K562 (cell line): ENCODE data around the gene SCAMP5. TPM values are rescaled to one million over a fixed set of nuclear protein-coding genes. Genes with fewer than 3 reads are reported as not detected.

ENCODE experiments used
- ATAC-seq: fragments of 200-7000 bp; cut with Tn5 transposase; 3 replicates; pipeline ENCODE4 v1.9.1; 2020; ENCODE audit warnings: moderate library complexity
- BruUV-seq: library from RNA; stranded (reverse); fragments of 400-500 nt; replicated peaks from 2 replicates; lab custom pipeline; 2021; lab: Mats Ljungman, UMichigan
- CTCF ChIA-PET: fragments of 300-600 bp; formaldehyde crosslinking; extraction: SDS; loops from one replicate; lab custom pipeline; 2021; ENCODE audit warnings: low intra/inter-chr PET ratio; lab: Yijun Ruan, JAX
- POLR2A ChIA-PET: fragments of 300-600, 350-650 bp; sonication (Branson Sonifier 250); formaldehyde crosslinking; extraction: SDS; loops from one replicate; lab custom pipeline; 2021; ENCODE audit warnings: antibody characterized with exemption, inconsistent platforms; lab: Yijun Ruan, JAX
- DNase-seq, 4 experiments: peaks; one replicate each; pipeline versions ENCODE4 v3.0.0 to v3.0.0-alpha.2; 2011 to 2018; ENCODE audit warnings: low spot score in 3 of 4, mixed read lengths in 3 of 4; ENCODE audit errors: extremely low read depth in 1 of 4
- FAIRE-seq: peaks from 2 replicates; lab custom pipeline; 2011; peaks lifted over from hg19 to GRCh38; lab: Jason Lieb, UNC
- H2AFZ ChIP-seq: 2 replicates; pipeline ENCODE4 v1.6.0; 2011; ENCODE audit warnings: low read depth, low read length, control low read depth, inconsistent platforms
- H3K27ac ChIP-seq: fragments of 200-600 bp; 3 replicates; pipeline ENCODE4 v1.8.0; 2011; ENCODE audit warnings: low read depth, mild to moderate bottlenecking, control low read depth, inconsistent platforms, low read length, moderate library complexity, mixed read lengths; ENCODE audit errors: extremely low read depth
- H3K27me3 ChIP-seq, 2 experiments: fragments of 300-600 bp in 1 of 2; 2 replicates in 1 of 2; 3 replicates in 1 of 2; pipeline versions ENCODE4 v1.6.0 to v1.8.0; 2011; ENCODE audit warnings: inconsistent platforms in 2 of 2, low read length in 2 of 2, mild to moderate bottlenecking in 1 of 2, mixed read lengths in 1 of 2, moderate library complexity in 1 of 2; ENCODE audit not compliant: control insufficient read depth in 2 of 2, insufficient read depth in 2 of 2
- H3K36me3 ChIP-seq: fragments of 300-600 bp; 3 replicates; pipeline ENCODE4 v1.8.0; 2011; ENCODE audit warnings: mild to moderate bottlenecking, low read length, inconsistent platforms; ENCODE audit not compliant: control insufficient read depth, insufficient read depth
- H3K4me1 ChIP-seq, 2 experiments: fragments of 200-600 bp in 1 of 2; replicated peaks in 1 of 2; 2 replicates in 1 of 2; 3 replicates in 1 of 2; pipeline versions ENCODE4 v1.5.1 to v1.8.0; 2011; ENCODE audit warnings: inconsistent platforms in 2 of 2, low read length in 2 of 2, mild to moderate bottlenecking in 1 of 2, mixed read lengths in 1 of 2, moderate library complexity in 1 of 2; ENCODE audit not compliant: control insufficient read depth in 2 of 2, insufficient read depth in 2 of 2
- H3K4me2 ChIP-seq: 2 replicates; pipeline ENCODE4 v1.6.1; 2011; ENCODE audit warnings: low read length, control low read depth, inconsistent platforms, mixed read lengths; ENCODE audit not compliant: insufficient read depth
- H3K4me3 ChIP-seq: fragments of 200-600 bp; sonication (generic), shearing (Covaris generic); 2 replicates; pipeline ENCODE4 v1.5.1; 2016; ENCODE audit warnings: control low read depth, inconsistent platforms
- H3K79me2 ChIP-seq: fragments of 200-600 bp; 3 replicates; pipeline ENCODE4 v1.8.0; 2011; ENCODE audit warnings: low read length, inconsistent platforms; ENCODE audit not compliant: control insufficient read depth, insufficient read depth
- H3K9ac ChIP-seq, 2 experiments: 2 replicates each; pipeline versions ENCODE4 v1.6.0 to v1.6.1; 2011; ENCODE audit warnings: low read depth in 2 of 2, low read length in 2 of 2, control low read depth in 1 of 2, inconsistent platforms in 1 of 2, mild to moderate bottlenecking in 1 of 2, mixed read lengths in 1 of 2; ENCODE audit not compliant: insufficient read depth in 1 of 2
- H3K9me1 ChIP-seq: one replicate; pipeline ENCODE4 v1.6.0; 2011; ENCODE audit warnings: inconsistent platforms, mild to moderate bottlenecking, low read length, moderate library complexity; ENCODE audit not compliant: control insufficient read depth, insufficient read depth
- H3K9me3 ChIP-seq: replicated peaks from 2 replicates; pipeline ENCODE4 v1.5.1; 2011; ENCODE audit warnings: low read depth, low read length, inconsistent platforms; ENCODE audit not compliant: control insufficient read depth, insufficient read depth
- H4K20me1 ChIP-seq: replicated peaks from 2 replicates; pipeline ENCODE4 v1.6.1; 2011; ENCODE audit warnings: low read length, inconsistent platforms, mixed read lengths; ENCODE audit not compliant: control insufficient read depth, insufficient read depth
- DPF2 ChIP-seq: fragments of 450-650 bp; IDR thresholded peaks from 2 replicates; pipeline ENCODE4 v1.6.1; 2016
- HDAC2 ChIP-seq: fragments of 450-650 bp; IDR thresholded peaks from 2 replicates; pipeline ENCODE4 v1.6.1; 2016; ENCODE audit warnings: mild to moderate bottlenecking
- KLF16 ChIP-seq: IDR thresholded peaks from 2 replicates; pipeline ENCODE4 v1.6.1; 2016; ENCODE audit warnings: antibody characterized with exemption
- MEIS2 ChIP-seq: fragments of 450-650 bp; IDR thresholded peaks from 2 replicates; pipeline ENCODE4 v1.6.1; 2014; ENCODE audit warnings: mild to moderate bottlenecking; ENCODE audit not compliant: partially characterized antibody
- PCBP1 ChIP-seq: fragments of 200-400 bp; formaldehyde crosslinking; IDR thresholded peaks from 2 replicates; pipeline ENCODE4 v1.6.1; 2018; ENCODE audit warnings: mild to moderate bottlenecking, low read depth, low read length; ENCODE audit not compliant: poor library complexity, severe bottlenecking
- PHF21A ChIP-seq: fragments of 450-650 bp; IDR thresholded peaks from 2 replicates; pipeline ENCODE4 v1.6.1; 2017; ENCODE audit warnings: low read depth, borderline replicate concordance
- POLR2AphosphoS5 ChIP-seq: IDR thresholded peaks from 2 replicates; pipeline ENCODE4 v1.6.1; 2011; ENCODE audit warnings: mild to moderate bottlenecking, low read depth, low read length, moderate library complexity; ENCODE audit not compliant: control insufficient read depth, insufficient read depth
- SNIP1 ChIP-seq: fragments of 450-650 bp; IDR thresholded peaks from 2 replicates; pipeline ENCODE4 v1.7.1; 2017; ENCODE audit warnings: low read depth, mild to moderate bottlenecking
- TEAD4 ChIP-seq, 2 experiments: sonication (generic) in 1 of 2; formaldehyde crosslinking in 1 of 2; IDR thresholded peaks; 2 replicates each; pipeline versions ENCODE4 v1.6.1 to v1.8.0; 2012 to 2022; ENCODE audit warnings: borderline replicate concordance in 1 of 2, inconsistent platforms in 1 of 2, low read length in 1 of 2, mild to moderate bottlenecking in 1 of 2, missing genetic modification reagents in 1 of 2
- ZBTB7A ChIP-seq: IDR thresholded peaks from 2 replicates; pipeline ENCODE4 v1.6.1; 2011; ENCODE audit warnings: low read depth, mild to moderate bottlenecking, low read length, moderate library complexity, borderline replicate concordance; ENCODE audit not compliant: control insufficient read depth
- ZNF121 ChIP-seq: sonication (generic); formaldehyde crosslinking; conservative IDR thresholded peaks from 2 replicates; pipeline ENCODE4 v1.8.0; 2022; ENCODE audit warnings: missing genetic modification reagents
- ZNF134 ChIP-seq: fragments of 250-450 bp; sonication (Bioruptor Pico); conservative IDR thresholded peaks from 2 replicates; pipeline ENCODE4 v1.4.0; 2020
- ZNF24 ChIP-seq: fragments of 450-650 bp; IDR thresholded peaks from 2 replicates; pipeline ENCODE4 v1.6.1; 2016
- ZNF584 ChIP-seq: fragments of 200-800 bp; sonication (Bioruptor generic); IDR thresholded peaks from 2 replicates; pipeline ENCODE4 v1.6.1; 2016; ENCODE audit warnings: low read depth, mild to moderate bottlenecking, missing genetic modification characterization, missing compliant biosample characterization
- WGBS: fragments of 100-300 bp; shearing (Covaris generic); methylation state at CpG from one replicate; pipeline ENCODE4 v1.1.6; 2016; ENCODE audit warnings: low coverage, mixed read lengths; ENCODE audit not compliant: insufficient coverage; ENCODE audit errors: missing lambda C conversion rate; 5-methylcytosine and 5-hydroxymethylcytosine counted together
- in situ Hi-C: fragments of 300-500 bp; cut with MboI; formaldehyde crosslinking; loops from 4 replicates; pipeline ENCODE4 v1.15.0; 2018; ENCODE audit warnings: inconsistent platforms, mixed read lengths
- intact Hi-C: fragments of 100-400 bp; cut with micrococcal nuclease; formaldehyde crosslinking; loops from 2 replicates; pipeline ENCODE4 v1.14.2; 2022
- polyA plus RNA-seq, 8 experiments: library from polyadenylated mRNA; depleted of rRNA in 4 of 8; stranded (reverse) in 5 of 8; unstranded in 3 of 8; fragments of >200 nt; fragmentation: Nextera tagmentation in 2 of 8; fragmentation: Illumina TruSeq in 1 of 8; extraction: Ambion mirVana in 2 of 8; extraction: Trizol in 1 of 8; gene quantifications; 2 replicates each; pipeline versions ENCODE4 v1.2.1 to v1.2.3, GENCODE V29; 2011 to 2014; ENCODE audit warnings: inconsistent platforms in 1 of 8, missing spikeins in 1 of 8
- total RNA-seq, 7 experiments: library from RNA; depleted of rRNA in 6 of 7; stranded (reverse); fragments of >200 nt in 6 of 7; fragmentation: Illumina TruSeq in 2 of 7; extraction: Trizol in 2 of 7; gene quantifications; 2 replicates each; pipeline versions ENCODE4 v1.2.1 to v1.2.3, GENCODE V29; 2011 to 2021; ENCODE audit warnings: low replicate concordance in 1 of 7
- TF ChIP-seq, protein P1 (sequence below): conservative IDR thresholded peaks from 2 replicates; pipeline ENCODE4 v1.6.1; 2011; ENCODE audit warnings: low read depth, mild to moderate bottlenecking, low read length; ENCODE audit not compliant: control insufficient read depth

Gene SCAMP5
- total and polyA plus RNA-seq, 9 of the 15 experiments (the other 6 are each of a cell fraction or from before 2014, with no cell fraction given) = 0.09 to 0.29 (median 0.19) TPM; not detected in 5

DNA sequence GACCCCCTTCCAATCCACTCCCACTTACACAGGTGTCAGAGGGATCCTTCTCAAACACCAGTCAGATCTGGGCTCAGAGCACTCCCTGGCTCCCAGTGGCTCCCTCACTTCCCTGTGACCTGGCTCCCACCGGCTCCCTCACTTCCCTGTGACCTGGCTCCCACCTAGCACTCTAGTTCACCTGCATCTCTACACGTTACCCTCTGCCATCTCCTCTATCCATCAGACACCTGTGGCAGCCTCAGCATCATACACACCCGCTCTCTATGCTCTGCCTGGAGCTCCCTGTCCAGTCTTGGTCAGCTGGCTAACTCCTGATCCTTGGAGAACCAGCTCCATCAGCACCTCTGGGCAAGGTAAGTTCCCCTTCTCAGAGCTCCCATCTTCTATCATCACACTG is 44.4 kb upstream of the SCAMP5 start:
- intact Hi-C loops (loop anchor here (2.0 to 10.0 kb wide), 5 partner anchors 44 to 576 kb away; partner anchors contain the start of genes C15orf39, FAM219B and ULK3), in situ Hi-C loops (loop anchor here (5.0 kb wide), 1 partner anchor 314 kb away; no protein-coding TSS in a partner anchor)
- H3K9me3 ChIP-seq = no peaks in the 10 kb centered on the region
- peaks cover 29 to 37% of the 10 kb centered on the region in 2 experiments; a peak in 4 of 5 replicates for H3K4me1 ChIP-seq
- H3K27me3 ChIP-seq = no peaks in the 10 kb centered on the region
- no peak overlapping the region for H3K4me2 ChIP-seq
- H3K36me3 ChIP-seq = no peaks in the 10 kb centered on the region
- no peak overlapping the region for H3K9ac ChIP-seq
- ATAC-seq = no peak
- 51% methylated on average over 3 of the region's 3 CpGs for WGBS
- POLR2A ChIA-PET = interaction anchor here (0.6 to 0.9 kb wide), 4 partner anchors 13 to 181 kb away, joined by 3 to 4 read pairs (median 4); partner anchors contain the start of gene COX5A
- CTCF ChIA-PET = interaction anchor here (0.5 to 1.9 kb wide), 3 partner anchors 139 to 182 kb away, joined by 3 to 17 read pairs (median 9); no protein-coding TSS in a partner anchor
- H3K79me2 ChIP-seq = peaks cover 6% of the 10 kb centered on the region; the same call in 1 of the 3 replicates
- no TSS peak for BruUV-seq
- DNase-seq = no peak
- peaks cover 34% of the 10 kb centered on the region for H4K20me1 ChIP-seq
- H3K4me3 ChIP-seq = no peak overlapping the region
- no peak overlapping the region for H2AFZ ChIP-seq
- no peak overlapping the region for H3K27ac ChIP-seq
- FAIRE-seq = no peak
- TF ChIP-seq TEAD4 (IDR thresholded peaks at IDR 0.05; ENCODE audit: low read length) (no peak), TEAD4 (CRISPR knock-in tag; IDR thresholded peaks at IDR 0.05; ENCODE audit: borderline replicate concordance) (no peak), SNIP1 (no peak)
- peaks cover 4% of the 10 kb centered on the region for H3K9me1 ChIP-seq

DNA sequence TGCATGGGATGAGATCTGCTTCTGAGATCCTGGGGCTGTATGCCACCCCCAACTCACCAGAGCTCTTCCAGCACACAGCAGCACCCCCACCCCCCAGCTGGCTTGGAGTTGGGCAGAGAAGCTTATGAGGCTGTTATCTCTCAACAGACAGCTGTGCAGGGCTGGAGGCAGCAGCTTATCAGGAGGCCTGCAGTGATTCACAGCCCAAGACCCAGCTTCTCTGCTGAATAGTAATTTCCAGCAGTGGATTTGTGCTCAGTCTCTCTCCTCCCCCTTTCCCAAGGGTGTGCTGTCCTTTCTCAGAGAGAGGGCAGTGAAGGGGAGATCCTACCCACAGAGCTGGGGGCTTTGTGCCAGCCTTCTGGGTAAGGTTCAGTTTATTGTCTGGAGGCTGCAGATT is 40.8 kb upstream of the SCAMP5 start:
- Histone ChIP-seq H3K4me2 (peak overlapping the region; percentile 34; the same call in 1 of the 2 replicates), H3K9me1 (peaks cover 4% of the 10 kb centered on the region), H3K27me3 (peaks cover 16 to 17% of the 10 kb centered on the region in 2 experiments), H3K79me2 (peaks cover 7% of the 10 kb centered on the region; the same call in 1 of the 3 replicates), H3K9me3 (no peaks in the 10 kb centered on the region), H3K4me3 (peak overlapping the region; percentile 5; the same call in 1 of the 2 replicates), H3K4me1 (peaks cover 39 to 67% of the 10 kb centered on the region in 2 experiments), H3K36me3 (no peaks in the 10 kb centered on the region), H3K9ac (no peak overlapping the region), H3K27ac (no peak overlapping the region), H2AFZ (no peak overlapping the region), H4K20me1 (peaks cover 41% of the 10 kb centered on the region)
- no TSS peak for BruUV-seq
- intact Hi-C loops (loop anchor here (2.0 to 10.0 kb wide), 5 partner anchors 34 to 580 kb away; partner anchors contain the start of genes C15orf39 and ULK3), in situ Hi-C loops (loop anchor here (5.0 kb wide), 1 partner anchor 317 kb away; no protein-coding TSS in a partner anchor)
- CTCF ChIA-PET = interaction anchor here (1.0 to 1.1 kb wide), 2 partner anchors 184 to 250 kb away, joined by 3 to 5 read pairs; no protein-coding TSS in a partner anchor
- FAIRE-seq (peak; percentile 97), DNase-seq (peak; percentile 86 to 95 (median 90)), ATAC-seq (peak; percentile 66)
- POLR2A ChIA-PET = interaction anchor here (0.6 to 2.0 kb wide), 18 partner anchors 8 to 261 kb away, joined by 3 to 8 read pairs (median 4); partner anchors contain the start of genes C15orf39, CPLX3, FAM219B and PPCDC
- TF ChIP-seq HDAC2 (peak; percentile 100), DPF2 (peak; percentile 99), ZNF24 (peak; percentile 74), MEIS2 (peak; percentile 72), ZNF121 (CRISPR knock-in tag) (no peak), ZBTB7A (peak; percentile 74), PHF21A (peak; percentile 99), ZNF134 (CRISPR knock-in tag) (peak; percentile 53; the same call in 1 of the 2 replicates), ZNF584 (CRISPR knock-in tag) (peak; percentile 96), POLR2AphosphoS5 (peak; percentile 99), KLF16 (peak; percentile 99), PCBP1 (no peak)
- TF ChIP-seq, protein P1, sequence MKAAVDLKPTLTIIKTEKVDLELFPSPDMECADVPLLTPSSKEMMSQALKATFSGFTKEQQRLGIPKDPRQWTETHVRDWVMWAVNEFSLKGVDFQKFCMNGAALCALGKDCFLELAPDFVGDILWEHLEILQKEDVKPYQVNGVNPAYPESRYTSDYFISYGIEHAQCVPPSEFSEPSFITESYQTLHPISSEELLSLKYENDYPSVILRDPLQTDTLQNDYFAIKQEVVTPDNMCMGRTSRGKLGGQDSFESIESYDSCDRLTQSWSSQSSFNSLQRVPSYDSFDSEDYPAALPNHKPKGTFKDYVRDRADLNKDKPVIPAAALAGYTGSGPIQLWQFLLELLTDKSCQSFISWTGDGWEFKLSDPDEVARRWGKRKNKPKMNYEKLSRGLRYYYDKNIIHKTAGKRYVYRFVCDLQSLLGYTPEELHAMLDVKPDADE = peak; percentile 93
